Inflammatory macrophage treated with lipopolysaccharide for 1 hour (primary cell): ENCODE measurements around the gene RTN1.
A peak's percentile ranks its signal among the peaks of the same experiment; 100 is the strongest.

Source experiments
- DNase-seq, 2 donors: peaks; one replicate each; pipeline ENCODE4 v3.0.0-alpha.2; 2020 to 2022

Gene RTN1

GRCh38 chr14:59787045-59787674, 83.4 kb downstream of the RTN1 start:
- no peak for DNase-seq

- no peak for DNase-seq
These were observed 84.9 kb downstream of the RTN1 start for GRCh38 chr14:59785629-59786028.

GRCh38 chr14:59782760-59783159, 87.8 kb downstream of the RTN1 start:
- no peak for DNase-seq

- no peak for DNase-seq
These were observed 93.5 kb downstream of the RTN1 start for GRCh38 chr14:59777006-59777579.

- DNase-seq, result no peak
These were observed 94.1 kb downstream of the RTN1 start for GRCh38 chr14:59776468-59776867.

GRCh38 chr14:59772233-59772632, 98.3 kb downstream of the RTN1 start:
- DNase-seq, result peak; percentile 25 to 35

GRCh38 chr14:59771577-59771976, 99.0 kb downstream of the RTN1 start:
- no peak for DNase-seq

GRCh38 chr14:59769586-59769985, 101.0 kb downstream of the RTN1 start:
- no peak for DNase-seq

GRCh38 chr14:59768855-59769375, 101.7 kb downstream of the RTN1 start:
- no peak for DNase-seq

- no peak for DNase-seq
These were observed 108.7 kb downstream of the RTN1 start for GRCh38 chr14:59761851-59762250.

GRCh38 chr14:59755409-59756135, 115.0 kb downstream of the RTN1 start:
- DNase-seq, result peak in 1 of 2 donors; percentile 14

GRCh38 chr14:59754256-59754655, 116.3 kb downstream of the RTN1 start:
- DNase-seq, result no peak

GRCh38 chr14:59753512-59753911, 117.1 kb downstream of the RTN1 start:
- DNase-seq, result no peak

GRCh38 chr14:59751578-59751977, 119.0 kb downstream of the RTN1 start:
- DNase-seq, result no peak

GRCh38 chr14:59739794-59740193, 130.8 kb downstream of the RTN1 start:
- DNase-seq, result peak; percentile 68 to 70

GRCh38 chr14:59728304-59728703, 142.3 kb downstream of the RTN1 start:
- DNase-seq, result no peak

- no peak for DNase-seq
These were observed 143.4 kb downstream of the RTN1 start for GRCh38 chr14:59727073-59727661.

- DNase-seq, result no peak
These were observed 159.5 kb downstream of the RTN1 start for GRCh38 chr14:59711080-59711479.

GRCh38 chr14:59707778-59708561, 162.6 kb downstream of the RTN1 start:
- DNase-seq, result no peak

GRCh38 chr14:59705866-59706265, 164.7 kb downstream of the RTN1 start:
- no peak for DNase-seq

- no peak for DNase-seq
These were observed 165.3 kb downstream of the RTN1 start for GRCh38 chr14:59705245-59705644.

- peak; percentile 16 to 20 for DNase-seq
These were observed 166.4 kb downstream of the RTN1 start for GRCh38 chr14:59704054-59704645.
